ENCODE results near the gene MAGOH.
"Not testable (repeated sequence)": the region's sequence is repeated elsewhere in the genome, so short reads cannot be mapped to it uniquely, and the experiment has no call there.

MAGOH gene

GRCh38 chr1:53220171-53220961 lies 18.0 kb downstream of the MAGOH start, which contains the start of gene CZIB:
Gene CZIB, minus strand, starts transcription at chr1:53220634. Its CDS starts 59 bp downstream, at chr1:53220575.
- peak; percentile 87 for DNase-seq (ENCODE audit: low read depth)

GRCh38 chr1:53219711-53220110 lies 18.6 kb downstream of the MAGOH start:
- no peak for DNase-seq (ENCODE audit: low read depth)

GRCh38 chr1:53218201-53218600 lies 20.1 kb downstream of the MAGOH start:
- DNase-seq (ENCODE audit: low read depth) = no peak

DNA sequence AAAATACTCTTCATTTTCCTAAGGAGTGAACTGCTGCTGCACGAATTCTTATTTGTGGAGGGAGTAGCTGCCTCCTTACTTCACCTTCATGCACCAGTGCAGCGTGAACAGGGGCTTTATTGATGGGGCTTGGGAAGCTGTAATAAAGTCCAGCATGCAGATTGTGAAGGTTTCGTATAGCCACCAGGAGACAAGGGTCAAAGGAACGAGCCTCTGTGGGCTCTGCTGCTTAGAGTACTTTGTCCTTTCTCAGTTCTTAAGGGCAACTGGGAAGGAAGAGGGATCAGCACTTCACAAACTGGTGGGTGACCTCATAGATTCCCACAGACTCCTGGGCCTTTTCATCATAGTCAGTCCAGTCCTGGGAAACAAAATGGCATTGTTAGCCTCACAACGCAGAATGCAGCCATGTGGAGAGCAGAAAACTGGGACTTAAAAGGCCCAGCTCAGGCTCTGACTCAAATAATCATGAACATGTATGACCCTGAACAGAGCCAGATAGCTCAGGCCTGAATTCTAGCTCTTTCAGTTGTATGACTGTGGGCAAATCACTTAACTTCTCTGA lies 23.9 kb downstream of the MAGOH start:
- DNase-seq (ENCODE audit: low read depth) = no peak

- no peak for DNase-seq (ENCODE audit: low read depth)
These were observed 27.4 kb downstream of the MAGOH start for GRCh38 chr1:53210954-53211353.

DNA sequence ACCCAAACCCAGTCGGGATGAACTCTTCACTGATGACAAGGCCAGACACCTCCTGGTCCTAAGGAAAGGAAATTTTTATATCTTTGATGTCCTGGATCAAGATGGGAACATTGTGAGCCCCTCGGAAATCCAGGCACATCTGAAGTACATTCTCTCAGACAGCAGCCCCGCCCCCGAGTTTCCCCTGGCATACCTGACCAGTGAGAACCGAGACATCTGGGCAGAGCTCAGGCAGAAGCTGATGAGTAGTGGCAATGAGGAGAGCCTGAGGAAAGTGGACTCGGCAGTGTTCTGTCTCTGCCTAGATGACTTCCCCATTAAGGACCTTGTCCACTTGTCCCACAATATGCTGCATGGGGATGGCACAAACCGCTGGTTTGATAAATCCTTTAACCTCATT lies 28.0 kb downstream of the MAGOH start:
- no peak for DNase-seq (ENCODE audit: low read depth)

- no peak for DNase-seq (ENCODE audit: low read depth)
These were observed 30.6 kb downstream of the MAGOH start for GRCh38 chr1:53207726-53208125.

DNA sequence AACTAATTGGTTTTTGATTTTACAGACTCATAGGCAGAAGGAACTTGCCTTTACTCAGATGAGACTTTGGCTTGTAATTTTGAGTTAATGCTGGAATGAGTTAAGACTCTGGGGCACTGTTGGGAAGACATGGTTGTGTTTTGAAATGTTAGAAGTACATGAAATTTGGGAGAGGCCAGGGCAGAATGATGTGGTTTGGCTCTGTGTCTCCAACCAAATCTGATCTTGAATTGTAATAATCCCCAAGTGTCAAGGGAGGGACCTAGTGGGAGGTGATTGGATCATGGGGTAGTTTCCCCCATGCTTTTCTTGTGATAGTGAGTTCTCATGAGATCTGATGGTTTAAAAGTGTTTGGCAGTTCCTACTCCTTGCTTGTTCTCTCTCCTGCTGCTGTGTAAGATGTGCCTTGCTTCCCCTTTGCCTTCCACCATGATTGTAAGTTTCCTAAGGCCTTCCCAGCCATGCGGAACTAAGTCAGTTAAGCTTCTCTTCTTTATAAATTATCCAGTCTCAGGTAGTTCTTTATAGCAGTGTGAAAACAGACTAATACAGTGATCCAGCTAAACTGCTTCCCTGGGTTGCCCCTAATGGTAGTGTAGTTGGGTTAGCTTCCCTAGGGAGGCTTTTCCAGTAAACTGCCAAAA lies 31.5 kb downstream of the MAGOH start:
- DNase-seq (ENCODE audit: low read depth) = no peak

GRCh38 chr1:53206083-53206685 lies 32.1 kb downstream of the MAGOH start:
- DNase-seq (ENCODE audit: low read depth) = not testable (repeated sequence)

- DNase-seq (ENCODE audit: low read depth) = not testable (repeated sequence)
These were observed 32.8 kb downstream of the MAGOH start for GRCh38 chr1:53205496-53205895.

DNA sequence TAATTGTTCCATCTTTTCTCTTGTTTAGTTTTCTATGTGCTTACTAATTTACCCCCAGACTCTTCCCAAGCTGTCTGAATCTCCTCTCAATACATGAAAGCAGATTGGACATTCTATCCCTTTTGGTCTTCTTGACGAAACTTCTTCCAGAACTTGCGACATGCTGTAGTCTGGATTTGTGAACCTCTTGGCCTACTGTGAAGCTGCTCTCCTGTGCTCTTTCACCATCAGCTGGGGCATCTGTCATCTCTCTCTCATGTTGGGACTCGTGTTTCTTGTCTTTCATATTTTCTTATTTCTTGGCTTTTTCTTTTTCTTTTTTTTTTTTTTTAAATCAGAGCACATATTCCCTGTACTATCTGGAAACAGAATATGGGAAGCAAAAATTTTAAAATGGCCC lies 34.9 kb downstream of the MAGOH start:
- DNase-seq (ENCODE audit: low read depth) = no peak

- no peak for DNase-seq (ENCODE audit: low read depth)
These were observed 40.1 kb downstream of the MAGOH start for GRCh38 chr1:53198241-53198651.

DNA sequence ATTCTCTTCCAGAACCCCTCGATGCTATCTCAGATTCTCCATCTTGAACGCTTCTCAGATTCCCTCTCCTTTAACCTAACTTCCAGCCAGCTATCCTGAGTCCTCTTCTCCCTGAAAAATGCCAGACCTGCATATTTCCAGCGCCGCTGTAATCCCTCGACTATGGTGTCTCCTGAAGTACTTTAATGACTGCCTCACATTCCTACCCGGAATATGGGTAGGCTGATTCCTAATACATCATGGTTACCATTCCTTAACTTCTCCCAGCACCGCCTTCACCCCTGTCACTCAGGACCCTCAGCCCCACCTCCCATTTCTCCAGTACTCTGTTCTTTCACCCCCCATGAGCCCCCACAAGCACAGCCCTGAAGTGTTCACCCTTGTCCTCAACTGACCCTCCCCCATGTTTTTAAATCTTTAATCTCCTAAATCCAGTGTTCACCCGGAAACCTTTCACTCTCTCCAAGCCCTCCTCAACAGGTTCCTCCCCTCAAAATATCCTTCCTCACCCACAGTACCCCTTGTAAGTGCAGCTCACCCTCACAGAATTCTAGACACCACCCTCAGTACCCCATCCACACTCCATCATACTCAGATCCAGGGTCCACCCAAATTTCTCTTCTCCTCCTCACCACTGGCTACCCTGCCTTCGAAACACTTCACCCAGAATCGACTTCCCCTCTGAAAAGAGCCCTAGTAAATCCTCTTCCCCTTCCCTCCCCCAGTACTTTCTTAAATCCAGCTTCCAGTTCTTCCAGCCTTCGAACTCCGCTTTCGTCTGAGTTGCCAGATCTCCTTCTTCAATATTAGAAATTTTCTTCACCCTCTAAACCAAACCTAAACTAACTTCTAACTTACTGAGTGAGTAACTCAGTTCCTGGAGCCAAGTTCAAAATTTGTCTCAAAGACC lies 40.8 kb downstream of the MAGOH start:
- no peak for DNase-seq (ENCODE audit: low read depth)

DNA sequence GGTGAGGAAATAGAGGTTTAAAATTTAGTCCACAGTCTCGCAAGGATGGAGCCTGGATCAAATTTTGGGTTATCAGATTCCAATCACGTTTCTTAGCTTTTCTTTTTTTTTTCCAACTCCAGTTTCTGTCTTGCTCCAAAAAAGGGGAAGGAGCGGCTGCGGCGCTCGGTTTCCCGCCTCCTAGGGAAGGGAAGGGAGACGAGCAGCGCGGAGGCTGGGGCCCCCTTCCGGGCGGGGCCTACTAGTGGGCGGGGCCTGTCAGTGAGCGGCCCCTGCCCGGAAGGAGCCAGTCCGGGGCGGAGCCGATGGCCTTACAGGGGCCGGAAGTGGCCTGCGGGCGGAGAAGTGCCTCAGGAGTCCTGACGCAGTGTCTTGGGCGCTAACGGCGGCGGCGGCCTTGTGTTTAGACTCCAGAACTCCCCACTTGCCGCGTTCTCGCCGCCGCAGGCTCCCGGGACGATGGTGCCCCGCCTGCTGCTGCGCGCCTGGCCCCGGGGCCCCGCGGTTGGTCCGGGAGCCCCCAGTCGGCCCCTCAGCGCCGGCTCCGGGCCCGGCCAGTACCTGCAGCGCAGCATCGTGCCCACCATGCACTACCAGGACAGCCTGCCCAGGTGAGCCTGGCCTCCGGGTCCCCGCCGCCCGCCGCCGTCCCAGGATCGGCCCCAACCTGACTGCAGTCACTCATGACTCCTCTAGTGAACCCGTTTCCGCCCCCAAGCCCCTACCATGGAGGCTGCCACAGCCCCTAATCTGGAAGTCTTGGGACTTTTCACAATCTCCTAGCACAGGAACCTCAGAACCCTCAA lies 41.6 kb downstream of the MAGOH start, which contains the start of gene CPT2:
TSS of gene CPT2 (plus strand) at position 340 of the 806 bp plus-strand sequence. CDS start at position 460, 120 bp downstream.
- DNase-seq (ENCODE audit: low read depth) = peak; percentile 88

- DNase-seq (ENCODE audit: low read depth) = no peak
These were observed 42.3 kb downstream of the MAGOH start for GRCh38 chr1:53196017-53196484.

GRCh38 chr1:53195246-53196016 lies 42.9 kb downstream of the MAGOH start:
- no peak for DNase-seq (ENCODE audit: low read depth)

DNA sequence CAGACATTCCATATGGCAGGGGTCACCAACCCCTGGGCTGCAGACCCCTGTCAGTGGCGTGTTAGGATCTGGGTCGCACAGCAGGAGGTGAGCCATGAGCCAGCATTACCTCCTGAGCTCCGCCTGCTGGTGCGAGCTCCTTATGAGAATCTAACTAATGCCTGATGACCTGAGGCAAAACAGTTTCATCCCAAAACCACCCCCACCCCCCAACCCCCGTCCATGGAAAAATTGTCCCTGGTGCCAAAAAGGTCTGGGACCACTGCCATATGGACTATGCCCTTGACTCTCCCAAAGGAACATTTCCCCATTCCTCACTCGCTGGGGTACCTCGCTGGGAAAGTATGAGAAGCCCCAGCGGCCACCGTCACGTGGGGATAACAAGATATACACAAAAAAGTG lies 48.1 kb downstream of the MAGOH start:
- DNase-seq (ENCODE audit: low read depth) = no peak

DNA sequence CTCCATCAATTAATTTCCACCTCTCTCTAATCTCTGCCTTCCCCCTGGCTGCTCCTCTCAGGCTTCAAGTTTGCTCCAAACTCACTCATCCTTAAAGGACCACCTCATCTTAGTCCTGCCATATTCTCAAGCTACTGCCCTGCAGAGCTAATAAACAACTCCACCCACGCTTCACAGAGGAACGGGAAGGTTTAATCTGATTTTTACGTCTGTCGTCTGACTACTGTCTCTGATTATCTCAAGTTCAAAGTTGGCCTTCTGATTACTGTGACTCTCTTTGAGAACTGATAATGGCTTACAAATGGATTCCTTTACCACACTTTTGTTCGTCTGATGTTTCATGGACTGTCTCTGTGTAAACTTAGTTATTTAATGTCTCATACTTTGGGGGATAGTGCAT lies 49.3 kb downstream of the MAGOH start:
- no peak for DNase-seq (ENCODE audit: low read depth)

DNA sequence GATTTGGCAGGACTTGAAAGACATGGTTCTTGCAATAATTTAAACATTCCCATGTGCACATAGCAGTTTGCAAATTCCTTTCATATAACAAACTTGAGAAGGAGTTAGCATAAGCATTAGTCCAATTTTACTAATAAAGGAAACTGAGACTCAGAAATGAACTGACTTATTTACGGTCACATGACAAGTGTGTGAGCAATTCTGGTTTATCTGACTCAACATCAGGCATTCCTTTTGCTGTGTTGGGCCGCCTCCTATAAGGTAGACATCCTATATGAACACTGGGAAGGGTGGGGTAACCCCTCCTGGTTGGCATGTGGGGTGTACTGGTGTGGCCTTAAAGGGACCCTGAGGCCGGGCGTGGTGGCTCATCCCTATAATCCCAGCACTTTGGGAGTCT lies 50.2 kb downstream of the MAGOH start:
- no peak for DNase-seq (ENCODE audit: low read depth)

- DNase-seq (ENCODE audit: low read depth) = no peak
These were observed 50.9 kb downstream of the MAGOH start for GRCh38 chr1:53187401-53187800.
